ENCODE data around the gene RAB17. TPM values are rescaled to one million over a fixed set of nuclear protein-coding genes. Genes with fewer than 3 reads are reported as not detected.

Gene RAB17
- total RNA-seq, 1 experiment from 2014 or later: 41.8 TPM

DNA sequence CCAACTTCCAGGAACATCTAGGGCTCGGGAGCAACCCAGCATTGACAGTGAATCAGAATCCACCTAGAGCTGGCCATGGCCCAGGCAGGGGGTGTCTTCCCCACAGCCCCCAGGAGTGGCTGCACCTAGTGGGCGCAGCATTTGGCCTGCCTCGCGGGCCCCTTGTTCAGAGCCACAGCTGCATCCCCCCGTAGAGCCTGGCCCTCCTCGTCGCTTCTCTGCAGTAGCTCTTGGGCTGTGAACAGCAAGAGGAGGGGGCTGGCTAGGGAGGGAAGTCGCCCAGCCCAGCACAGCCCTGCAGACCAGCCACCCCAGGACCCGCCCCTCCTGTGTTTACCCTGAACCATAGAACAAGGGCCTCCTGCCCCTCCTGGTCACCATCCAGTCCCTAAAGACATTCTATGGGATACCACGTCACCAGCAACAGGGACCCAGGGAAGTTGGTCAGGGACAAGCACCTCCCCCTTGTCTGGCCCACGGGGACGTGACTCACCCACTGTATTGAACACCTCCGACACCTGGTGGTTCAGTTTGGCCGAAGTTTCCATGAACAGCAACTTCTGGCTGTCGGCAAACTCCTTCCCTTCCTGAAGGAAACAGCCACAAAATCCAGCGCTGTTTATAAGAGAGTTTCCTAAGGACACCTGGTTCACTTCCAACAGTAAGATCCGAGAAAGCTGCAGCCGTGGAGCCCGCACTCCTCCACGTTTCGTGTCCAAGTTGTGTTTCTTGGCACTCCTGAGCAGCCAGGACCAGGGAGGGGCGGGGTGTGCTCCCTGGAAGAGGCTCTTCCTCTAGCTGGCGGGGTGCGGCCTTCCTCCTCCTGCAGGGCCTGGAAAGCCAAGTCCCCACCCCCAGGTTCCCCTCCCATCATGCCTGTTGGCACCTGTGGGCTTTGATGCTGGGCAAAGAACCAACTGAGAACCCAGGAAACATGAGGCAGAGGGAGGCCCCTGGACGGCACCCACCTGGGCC is 15.4 kb downstream of the RAB17 start:
- ATAC-seq: peak; percentile 76
- H3K9ac ChIP-seq (ENCODE audit: low read length): peak overlapping the region; percentile 21
- TF ChIP-seq RAD21 (IDR thresholded peaks at IDR 0.05; ENCODE audit: low read depth) (0 out of 2 replicates have a peak, but pooled peaks have one; percentile 18), FOSL1 (IDR thresholded peaks at IDR 0.05; ENCODE audit: low read depth) (peak; percentile 62), SP1 (IDR thresholded peaks at IDR 0.05; ENCODE audit: low read depth) (peak; percentile 45; the same call in 1 of the 2 replicates), EGR1 (IDR thresholded peaks at IDR 0.05; ENCODE audit: low read depth) (no peak), TCF7L2 (IDR thresholded peaks at IDR 0.05; ENCODE audit: borderline replicate concordance, extremely low read depth, insufficient read depth, insufficient read length) (no peak), JUND (IDR thresholded peaks at IDR 0.05) (peak; percentile 57; the same call in 1 of the 2 replicates), CBX3 (IDR thresholded peaks at IDR 0.05; ENCODE audit: low read depth) (0 out of 2 replicates have a peak, but pooled peaks have one; percentile 55), POLR2AphosphoS5 (IDR thresholded peaks at IDR 0.05; ENCODE audit: low read depth, low read length) (peak; percentile 57)
- TF ChIP-seq, protein P1, sequence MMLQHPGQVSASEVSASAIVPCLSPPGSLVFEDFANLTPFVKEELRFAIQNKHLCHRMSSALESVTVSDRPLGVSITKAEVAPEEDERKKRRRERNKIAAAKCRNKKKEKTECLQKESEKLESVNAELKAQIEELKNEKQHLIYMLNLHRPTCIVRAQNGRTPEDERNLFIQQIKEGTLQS (IDR thresholded peaks at IDR 0.05): no peak
- TF ChIP-seq, protein P2, sequence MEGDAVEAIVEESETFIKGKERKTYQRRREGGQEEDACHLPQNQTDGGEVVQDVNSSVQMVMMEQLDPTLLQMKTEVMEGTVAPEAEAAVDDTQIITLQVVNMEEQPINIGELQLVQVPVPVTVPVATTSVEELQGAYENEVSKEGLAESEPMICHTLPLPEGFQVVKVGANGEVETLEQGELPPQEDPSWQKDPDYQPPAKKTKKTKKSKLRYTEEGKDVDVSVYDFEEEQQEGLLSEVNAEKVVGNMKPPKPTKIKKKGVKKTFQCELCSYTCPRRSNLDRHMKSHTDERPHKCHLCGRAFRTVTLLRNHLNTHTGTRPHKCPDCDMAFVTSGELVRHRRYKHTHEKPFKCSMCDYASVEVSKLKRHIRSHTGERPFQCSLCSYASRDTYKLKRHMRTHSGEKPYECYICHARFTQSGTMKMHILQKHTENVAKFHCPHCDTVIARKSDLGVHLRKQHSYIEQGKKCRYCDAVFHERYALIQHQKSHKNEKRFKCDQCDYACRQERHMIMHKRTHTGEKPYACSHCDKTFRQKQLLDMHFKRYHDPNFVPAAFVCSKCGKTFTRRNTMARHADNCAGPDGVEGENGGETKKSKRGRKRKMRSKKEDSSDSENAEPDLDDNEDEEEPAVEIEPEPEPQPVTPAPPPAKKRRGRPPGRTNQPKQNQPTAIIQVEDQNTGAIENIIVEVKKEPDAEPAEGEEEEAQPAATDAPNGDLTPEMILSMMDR (IDR thresholded peaks at IDR 0.05 in 2 of 3, conservative IDR thresholded peaks at IDR 0.05 in 1 of 3; ENCODE audit: borderline replicate concordance in 1 of 3, insufficient read depth in 1 of 3, low read depth in 2 of 3, low read length in 2 of 3): peak in 2 of 3 experiments; percentile 11 to 35; a peak in 2 of 6 replicates
- TF ChIP-seq, protein P3, sequence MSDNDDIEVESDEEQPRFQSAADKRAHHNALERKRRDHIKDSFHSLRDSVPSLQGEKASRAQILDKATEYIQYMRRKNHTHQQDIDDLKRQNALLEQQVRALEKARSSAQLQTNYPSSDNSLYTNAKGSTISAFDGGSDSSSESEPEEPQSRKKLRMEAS (IDR thresholded peaks at IDR 0.05): peak; percentile 40; the same call in 1 of the 2 replicates
- intact Hi-C loops (cut with micrococcal nuclease): no loop called here
- CTCF ChIA-PET: interaction anchor here (0.6 to 4.0 kb wide), 5 partner anchors 62 to 505 kb away, joined by 3 to 44 read pairs (median 4); no protein-coding TSS in a partner anchor
- BruUV-seq (replicated peaks): no TSS peak
- no peaks in the 10 kb centered on the region for H3K9me3 ChIP-seq (ENCODE audit: control insufficient read depth in 1 of 2, insufficient read depth in 1 of 2, low read depth in 1 of 2, low read length in 2 of 2)
- H3K9me2 ChIP-seq (ENCODE audit: insufficient read depth): no peaks in the 10 kb centered on the region
- H3K79me2 ChIP-seq (ENCODE audit: insufficient read depth, low read length): no peaks in the 10 kb centered on the region
- H3K27ac ChIP-seq (ENCODE audit: low read depth, low read length): peak overlapping the region; percentile 64
- H3K4me3 ChIP-seq (replicated peaks in 1 of 2; ENCODE audit: low read depth in 1 of 2, low read length in 2 of 2): peak overlapping the region; percentile 7 to 24; a peak in 3 of 4 replicates
- peak; percentile 54 for DNase-seq (ENCODE audit: low read depth, low spot score)
- peaks cover 12 to 30% of the 10 kb centered on the region in 2 experiments for H3K4me1 ChIP-seq (ENCODE audit: control insufficient read depth in 1 of 2, insufficient read depth in 2 of 2, low read length in 2 of 2)
- no peaks in the 10 kb centered on the region for H4K20me1 ChIP-seq (ENCODE audit: insufficient read depth)
- peaks cover 0 to 4% of the 10 kb centered on the region in 2 experiments; a peak in 1 of 4 replicates for H3K36me3 ChIP-seq (ENCODE audit: control insufficient read depth in 1 of 2, insufficient read depth in 2 of 2, low read length in 2 of 2)
- RAD21 ChIA-PET (ENCODE audit: low non-redundant PET in 1 of 2, low total read pairs in 2 of 2, uncharacterized antibody in 2 of 2, unreplicated experiment in 2 of 2): no interaction called here
- POLR2A ChIA-PET: interaction anchor here (2.4 kb wide), 1 partner anchor 16 kb away, joined by 7 read pairs; no protein-coding TSS in a partner anchor
- no peaks in the 10 kb centered on the region for H3K27me3 ChIP-seq (ENCODE audit: insufficient read depth, low read length)
- no peak overlapping the region for H2AFZ ChIP-seq (ENCODE audit: low read depth, low read length, poor library complexity, severe bottlenecking)
- peak overlapping the region; percentile 64 for H3K4me2 ChIP-seq (ENCODE audit: low read length)
